Suprapubic skin (tissue), 3 donors: ENCODE measurements around the gene COQ2.

Experiments
- POLR2A ChIP-seq, 2 donors: fragments of 450-650 bp; IDR thresholded peaks; one replicate each; pipeline ENCODE4 v1.6.1; 2017; ENCODE audit warnings: antibody characterized with exemption in 2 of 2, mild to moderate bottlenecking in 2 of 2, moderate library complexity in 2 of 2
- TF ChIP-seq, protein P1 (sequence below), 2 donors: fragments of 200-600 bp in 1 of 2; fragments of 450-650 bp in 1 of 2; sonication (generic) in 1 of 2; IDR thresholded peaks; one replicate each; pipeline ENCODE4 v1.5.1; 2016 to 2019; ENCODE audit warnings: antibody characterized with exemption in 2 of 2, mild to moderate bottlenecking in 1 of 2, moderate library complexity in 1 of 2

DNA sequence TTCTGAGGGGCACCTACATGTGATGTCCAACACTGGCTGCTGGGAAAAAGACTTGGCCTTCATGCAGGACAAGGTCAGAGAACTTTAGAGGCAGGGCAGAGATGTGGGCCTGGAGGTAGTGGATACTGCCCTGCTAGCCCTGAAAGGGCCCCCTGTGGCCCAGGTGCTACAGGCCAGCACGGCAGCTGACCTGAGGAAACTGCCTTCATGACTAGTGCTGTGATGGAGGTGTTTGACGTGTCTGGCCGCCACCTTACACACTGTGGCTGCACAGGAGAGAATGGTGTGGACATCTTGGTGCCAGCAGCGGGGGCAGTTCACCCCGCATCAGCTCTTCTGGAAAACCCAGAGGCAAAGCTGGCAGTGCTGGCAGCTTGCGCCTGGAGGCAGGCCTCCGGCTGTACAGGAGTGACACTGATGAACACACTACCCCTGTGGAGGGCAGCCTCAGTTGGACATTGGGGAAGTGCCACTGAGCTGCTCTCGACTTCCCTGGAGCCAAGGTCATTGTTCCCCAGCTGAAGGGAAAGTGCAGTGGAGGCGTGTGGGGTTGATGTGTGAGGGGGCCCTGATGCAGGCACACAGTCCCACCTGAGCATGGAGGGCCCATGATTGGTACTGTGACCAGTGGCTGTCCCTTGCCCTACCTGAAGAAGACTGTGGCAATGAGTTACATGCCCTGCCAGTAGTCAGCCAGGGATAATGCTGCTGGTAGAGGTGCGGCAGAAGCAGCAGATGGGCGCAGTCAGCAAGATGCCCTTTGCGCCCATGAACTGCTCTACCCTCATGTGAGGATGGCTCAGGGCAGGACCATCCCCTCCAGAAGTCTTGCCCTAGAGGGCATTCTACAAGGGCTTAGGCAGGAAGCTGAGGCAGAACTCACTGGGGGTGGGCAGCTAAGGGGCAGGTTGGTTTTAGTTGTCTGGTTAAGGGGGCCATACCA is 36.9 kb downstream of the COQ2 start:
- TF ChIP-seq, protein P1, sequence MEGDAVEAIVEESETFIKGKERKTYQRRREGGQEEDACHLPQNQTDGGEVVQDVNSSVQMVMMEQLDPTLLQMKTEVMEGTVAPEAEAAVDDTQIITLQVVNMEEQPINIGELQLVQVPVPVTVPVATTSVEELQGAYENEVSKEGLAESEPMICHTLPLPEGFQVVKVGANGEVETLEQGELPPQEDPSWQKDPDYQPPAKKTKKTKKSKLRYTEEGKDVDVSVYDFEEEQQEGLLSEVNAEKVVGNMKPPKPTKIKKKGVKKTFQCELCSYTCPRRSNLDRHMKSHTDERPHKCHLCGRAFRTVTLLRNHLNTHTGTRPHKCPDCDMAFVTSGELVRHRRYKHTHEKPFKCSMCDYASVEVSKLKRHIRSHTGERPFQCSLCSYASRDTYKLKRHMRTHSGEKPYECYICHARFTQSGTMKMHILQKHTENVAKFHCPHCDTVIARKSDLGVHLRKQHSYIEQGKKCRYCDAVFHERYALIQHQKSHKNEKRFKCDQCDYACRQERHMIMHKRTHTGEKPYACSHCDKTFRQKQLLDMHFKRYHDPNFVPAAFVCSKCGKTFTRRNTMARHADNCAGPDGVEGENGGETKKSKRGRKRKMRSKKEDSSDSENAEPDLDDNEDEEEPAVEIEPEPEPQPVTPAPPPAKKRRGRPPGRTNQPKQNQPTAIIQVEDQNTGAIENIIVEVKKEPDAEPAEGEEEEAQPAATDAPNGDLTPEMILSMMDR (IDR thresholded peaks at IDR 0.05), result no peak
- TF ChIP-seq POLR2A (IDR thresholded peaks at IDR 0.05), result no peak
